ENCODE data around the gene POGLUT2.
A peak's percentile ranks its signal among the peaks of the same experiment; 100 is the strongest.

POGLUT2 gene

GRCh38 chr13:102798581-102799425 lies at the start of gene POGLUT2, which contains the start of gene BIVM:
Gene POGLUT2 (minus strand): TSS chr13:102798976. CDS start chr13:102798670, 306 bp downstream.
Gene BIVM (plus strand): TSS chr13:102799119. CDS start chr13:102807268, 8,149 bp downstream.
- FAIRE-seq, result peak; percentile 61

- FAIRE-seq, result peak; percentile 91
Observed at GRCh38 chr13:102847272-102848234, 48.8 kb upstream of the POGLUT2 start.

DNA sequence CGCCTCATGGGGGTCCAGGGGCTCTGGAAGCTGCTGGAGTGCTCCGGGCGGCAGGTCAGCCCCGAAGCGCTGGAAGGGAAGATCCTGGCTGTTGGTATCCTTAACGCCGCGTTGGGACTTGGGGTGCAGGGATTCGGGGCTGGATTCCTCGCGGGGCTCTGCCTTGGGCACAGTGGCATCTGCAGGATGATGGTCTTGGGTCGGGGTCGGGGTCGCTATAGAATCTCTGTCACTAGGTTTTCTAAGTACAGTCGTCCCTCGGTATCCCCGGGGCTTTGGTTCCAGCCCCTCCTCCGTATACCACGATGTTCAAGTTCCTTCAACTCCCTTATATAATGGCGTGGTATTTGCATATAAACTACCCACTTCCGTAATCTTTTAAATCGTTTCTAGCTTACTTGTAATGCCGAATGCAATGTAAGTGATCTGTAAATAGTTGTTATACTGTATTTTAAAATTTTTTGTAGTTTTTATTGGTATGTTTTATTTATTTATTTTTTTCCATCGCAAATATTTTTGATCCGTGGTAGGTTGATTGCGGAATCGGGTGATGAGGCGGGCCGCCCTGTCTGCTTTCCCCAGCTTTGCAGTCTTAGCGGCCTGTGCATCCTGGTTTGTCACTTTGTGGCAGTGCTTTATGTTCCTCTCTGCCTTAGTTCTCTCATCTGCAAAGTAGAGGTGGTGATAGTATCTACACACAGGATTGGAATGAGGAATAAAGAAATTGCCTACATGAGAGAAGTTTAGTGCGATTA lies 47.7 kb upstream of the POGLUT2 start:
- peak; percentile 69 for FAIRE-seq

- FAIRE-seq, result peak; percentile 49
Observed at GRCh38 chr13:102845630-102846260, 47.0 kb upstream of the POGLUT2 start, which contains the start of gene ERCC5. Gene ERCC5 (plus strand): TSS chr13:102846032. CDS start chr13:102846267, 235 bp downstream.

DNA sequence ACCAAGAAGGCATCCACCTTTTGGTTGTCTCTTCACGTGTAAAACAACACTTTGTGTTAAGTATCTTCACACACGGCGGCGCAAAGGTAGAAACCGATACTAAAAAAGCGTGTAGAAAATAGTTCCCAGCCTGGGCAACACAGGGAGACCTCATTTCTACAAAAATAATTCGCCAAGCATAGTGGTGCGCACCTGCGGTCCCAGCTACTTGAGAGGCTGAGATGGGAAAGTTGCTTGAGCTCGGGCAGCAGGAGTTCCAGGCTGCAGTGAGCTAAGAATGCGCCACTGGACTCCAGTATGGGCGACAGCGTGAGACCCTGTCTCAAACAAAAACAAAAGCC lies 46.5 kb upstream of the POGLUT2 start:
- FAIRE-seq, result no peak

DNA sequence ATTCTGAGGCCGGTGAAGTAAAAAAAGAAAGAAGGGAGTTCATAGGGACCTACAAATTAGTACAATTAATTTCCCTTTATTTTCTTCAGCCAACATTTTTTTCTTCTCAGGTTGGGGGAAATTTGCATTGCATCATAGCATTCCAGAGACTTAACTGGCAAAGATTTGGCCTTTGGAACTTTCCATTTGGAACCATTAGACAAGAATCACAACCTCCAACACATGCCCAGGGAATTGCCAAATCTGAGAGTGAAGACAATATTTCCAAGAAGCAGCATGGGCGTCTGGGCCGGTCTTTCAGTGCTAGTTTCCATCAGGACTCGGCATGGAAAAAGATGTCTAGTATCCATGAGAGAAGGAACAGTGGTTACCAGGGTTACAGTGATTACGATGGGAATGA lies 40.7 kb upstream of the POGLUT2 start:
- no peak for FAIRE-seq

DNA sequence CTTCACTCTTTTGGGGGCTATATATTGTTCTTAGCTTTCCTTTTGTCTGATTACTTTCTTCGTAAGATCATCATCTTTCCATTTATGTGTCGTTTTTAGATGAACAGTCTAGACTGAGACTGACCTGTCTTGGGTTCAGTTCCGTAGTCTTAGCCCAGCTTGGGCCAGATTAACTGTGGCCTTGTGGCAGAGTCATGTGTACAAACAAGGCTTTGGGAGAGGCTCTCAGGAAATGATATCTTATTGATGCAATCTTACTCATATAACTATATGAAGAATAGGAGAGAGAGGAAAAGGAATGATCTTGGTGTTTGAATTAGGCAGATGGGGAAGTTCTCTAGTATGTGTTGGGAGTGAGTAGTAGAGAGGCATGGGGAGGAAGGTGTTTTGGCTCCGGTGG lies 40.2 kb upstream of the POGLUT2 start:
- FAIRE-seq, result no peak

- no peak for FAIRE-seq
Observed at GRCh38 chr13:102838273-102838672, 39.5 kb upstream of the POGLUT2 start.

GRCh38 chr13:102836471-102836870 lies 37.7 kb upstream of the POGLUT2 start:
- FAIRE-seq, result no peak

GRCh38 chr13:102830646-102831045 lies 31.9 kb upstream of the POGLUT2 start:
- peak; percentile 61 for FAIRE-seq

- FAIRE-seq, result no peak
Observed at GRCh38 chr13:102825921-102826706, 27.3 kb upstream of the POGLUT2 start.

GRCh38 chr13:102825400-102825799 lies 26.6 kb upstream of the POGLUT2 start:
- no peak for FAIRE-seq

GRCh38 chr13:102817907-102818306 lies 19.1 kb upstream of the POGLUT2 start:
- no peak for FAIRE-seq

DNA sequence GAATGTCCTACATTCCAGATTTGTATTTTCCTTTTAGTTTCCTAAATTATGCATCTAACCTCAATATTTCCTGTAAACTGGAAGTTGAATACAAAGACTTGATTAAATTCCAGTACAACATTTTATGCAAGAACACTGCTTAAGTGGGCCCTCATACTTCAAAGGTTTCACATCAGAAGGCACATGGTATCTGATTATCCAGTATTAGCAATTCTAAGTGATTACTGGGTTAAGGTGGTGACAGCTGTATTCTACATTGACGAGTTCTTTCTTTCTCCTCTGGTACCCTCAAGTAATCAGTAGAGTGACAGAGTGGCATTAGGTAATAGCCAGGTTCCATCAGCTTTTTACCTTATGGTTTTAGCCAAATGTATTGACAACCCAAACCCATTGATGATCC lies 18.5 kb upstream of the POGLUT2 start:
- FAIRE-seq, result no peak

GRCh38 chr13:102816708-102817107 lies 17.9 kb upstream of the POGLUT2 start:
- no peak for FAIRE-seq

- FAIRE-seq, result no peak
Observed at GRCh38 chr13:102815788-102816187, 17.0 kb upstream of the POGLUT2 start.

GRCh38 chr13:102814793-102815192 lies 16.0 kb upstream of the POGLUT2 start:
- no peak for FAIRE-seq

- no peak for FAIRE-seq
Observed at GRCh38 chr13:102814025-102814607, 15.3 kb upstream of the POGLUT2 start.

DNA sequence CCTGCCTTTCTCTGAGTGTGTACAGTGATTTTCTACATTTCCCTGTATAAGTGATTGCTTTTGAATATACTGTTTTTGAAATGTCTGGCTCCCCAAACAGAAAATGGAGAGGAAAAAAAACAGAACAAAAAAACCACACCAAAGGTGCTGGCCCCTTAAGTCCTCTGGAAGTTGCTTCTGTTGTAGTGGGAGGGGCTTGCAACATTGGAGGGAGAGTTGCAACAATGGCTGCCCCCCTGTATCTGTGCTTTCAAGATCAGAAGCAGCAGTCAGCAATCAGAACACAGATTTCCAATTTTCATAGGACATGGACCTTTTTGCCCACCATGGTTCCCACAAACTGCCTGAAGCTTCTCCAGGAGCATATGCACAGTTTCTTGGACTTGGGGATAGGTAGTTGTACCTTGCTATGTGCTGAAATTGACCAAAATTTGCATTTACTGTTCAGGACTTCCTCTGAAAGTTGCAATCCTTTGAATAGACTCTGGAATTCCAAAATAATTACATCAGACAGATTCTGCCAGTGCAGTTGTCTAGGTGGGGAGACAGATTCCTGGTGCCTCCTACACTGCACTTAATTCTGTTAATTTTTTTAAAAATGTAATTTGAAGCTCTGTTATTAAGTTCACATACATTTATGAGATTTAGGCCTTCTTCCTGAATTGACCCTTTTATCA lies 14.0 kb upstream of the POGLUT2 start:
- FAIRE-seq, result no peak

GRCh38 chr13:102807699-102808098 lies 8.9 kb upstream of the POGLUT2 start:
- FAIRE-seq, result peak; percentile 13
